IMR-90 (cell line): ENCODE measurements around the gene PRKCH. TPM values are rescaled to one million over a fixed set of nuclear protein-coding genes. Genes with fewer than 3 reads are reported as not detected.
A peak's percentile ranks its signal among the peaks of the same experiment; 100 is the strongest.

ENCODE experiments used
- ATAC-seq: fragments of 200-7000 bp; cut with Tn5 transposase; 2 replicates; pipeline ENCODE4 v1.9.1; 2020; ENCODE audit warnings: low read depth, mild to moderate bottlenecking, moderate library complexity
- BruUV-seq: library from RNA; stranded (reverse); fragments of 400-500 nt; replicated peaks from 2 replicates; lab custom pipeline; 2021; lab: Mats Ljungman, UMichigan
- CTCF ChIA-PET: fragments of 300-600 bp; formaldehyde crosslinking; extraction: SDS; loops from one replicate; lab custom pipeline; 2021; ENCODE audit warnings: antibody characterized with exemption; lab: Yijun Ruan, JAX
- POLR2A ChIA-PET: fragments of 300-600 bp; sonication (Branson Sonifier 250); formaldehyde crosslinking; loops from one replicate; lab custom pipeline; 2022; ENCODE audit warnings: antibody characterized with exemption; ENCODE audit not compliant: unreplicated experiment; lab: Charles Lee
- DNase-seq: peaks from one replicate; pipeline ENCODE4 v3.0.0; 2013
- H2AFZ ChIP-seq: replicated peaks from 2 replicates; pipeline ENCODE3; 2013; ENCODE audit warnings: low read length, mild to moderate bottlenecking; ENCODE audit not compliant: poor library complexity
- H2AK5ac ChIP-seq: 2 replicates; pipeline ENCODE4 v1.6.1; 2013; ENCODE audit warnings: low read depth, low read length, inconsistent platforms
- H2AK9ac ChIP-seq: replicated peaks from 2 replicates; pipeline ENCODE3; 2013; ENCODE audit warnings: mild to moderate bottlenecking, low read depth, low read length, moderate library complexity; ENCODE audit not compliant: poor library complexity
- H2BK120ac ChIP-seq: 2 replicates; pipeline ENCODE4 v1.6.1; 2013; ENCODE audit warnings: low read depth, low read length, inconsistent platforms
- H2BK15ac ChIP-seq: 3 replicates; pipeline ENCODE4 v1.6.1; 2013; ENCODE audit warnings: low read depth, low read length, inconsistent platforms
- H2BK20ac ChIP-seq: 2 replicates; pipeline ENCODE4 v1.6.1; 2013; ENCODE audit warnings: low read depth, mild to moderate bottlenecking, inconsistent platforms, low read length, moderate library complexity
- H2BK5ac ChIP-seq: 2 replicates; pipeline ENCODE4 v1.6.1; 2013; ENCODE audit warnings: mild to moderate bottlenecking, low read depth, low read length, inconsistent platforms; ENCODE audit not compliant: poor library complexity, severe bottlenecking
- H3K14ac ChIP-seq: replicated peaks from 2 replicates; pipeline ENCODE4 v1.6.1; 2013; ENCODE audit warnings: low read depth, low read length, inconsistent platforms
- H3K18ac ChIP-seq: 2 replicates; pipeline ENCODE4 v1.6.1; 2013; ENCODE audit warnings: low read depth, low read length, control low read depth
- H3K23ac ChIP-seq: 2 replicates; pipeline ENCODE4 v1.6.1; 2013; ENCODE audit warnings: low read depth, low read length, inconsistent platforms
- H3K27ac ChIP-seq: 2 replicates; pipeline ENCODE4 v1.5.1; 2013; ENCODE audit warnings: mild to moderate bottlenecking, control low read depth, low read length; ENCODE audit not compliant: insufficient read depth
- H3K27me3 ChIP-seq: 2 replicates; pipeline ENCODE4 v1.6.1; 2013; ENCODE audit warnings: low read length; ENCODE audit not compliant: control insufficient read depth, insufficient read depth
- H3K36me3 ChIP-seq: 2 replicates; pipeline ENCODE4 v1.6.1; 2013; ENCODE audit warnings: low read length, mixed read lengths; ENCODE audit not compliant: control insufficient read depth, insufficient read depth
- H3K4ac ChIP-seq: 2 replicates; pipeline ENCODE4 v1.6.1; 2013; ENCODE audit warnings: low read depth, low read length, inconsistent platforms
- H3K4me1 ChIP-seq: 2 replicates; pipeline ENCODE4 v1.6.1; 2013; ENCODE audit warnings: low read length, mixed read lengths; ENCODE audit not compliant: control insufficient read depth, insufficient read depth
- H3K4me2 ChIP-seq: 2 replicates; pipeline ENCODE4 v1.6.1; 2013; ENCODE audit warnings: low read depth, mild to moderate bottlenecking, control low read depth, low read length, moderate library complexity
- H3K4me3 ChIP-seq: 2 replicates; pipeline ENCODE4 v1.5.1; 2013; ENCODE audit warnings: low read depth, mild to moderate bottlenecking, control low read depth, low read length, moderate library complexity; ENCODE audit not compliant: insufficient read depth
- H3K56ac ChIP-seq: 2 replicates; pipeline ENCODE4 v1.6.1; 2013; ENCODE audit warnings: low read length, inconsistent platforms; ENCODE audit not compliant: insufficient read depth; ENCODE audit errors: extremely low read depth
- H3K79me1 ChIP-seq, 2 experiments: 2 replicates each; pipeline ENCODE4 v1.6.1; 2013; ENCODE audit warnings: low read length in 2 of 2, inconsistent platforms in 1 of 2, low read depth in 1 of 2
- H3K9ac ChIP-seq: 2 replicates; pipeline ENCODE4 v1.6.1; 2013; ENCODE audit warnings: low read depth, low read length, control low read depth
- H3K9me1 ChIP-seq: 2 replicates; pipeline ENCODE4 v1.6.1; 2013; ENCODE audit warnings: low read length, inconsistent platforms; ENCODE audit not compliant: insufficient read depth
- H3K9me3 ChIP-seq: 2 replicates; pipeline ENCODE4 v1.6.1; 2013; ENCODE audit warnings: low read length; ENCODE audit not compliant: control insufficient read depth, insufficient read depth
- H4K20me1 ChIP-seq: 2 replicates; pipeline ENCODE4 v1.6.1; 2013; ENCODE audit warnings: low read length, inconsistent platforms; ENCODE audit not compliant: insufficient read depth
- H4K5ac ChIP-seq: 2 replicates; pipeline ENCODE4 v1.6.1; 2013; ENCODE audit warnings: mild to moderate bottlenecking, low read depth, low read length, control low read depth
- H4K8ac ChIP-seq, 2 experiments: 2 replicates each; pipeline ENCODE4 v1.6.1; 2013; ENCODE audit warnings: low read depth in 2 of 2, low read length in 2 of 2, control low read depth in 1 of 2, inconsistent platforms in 1 of 2
- H4K91ac ChIP-seq: 2 replicates; pipeline ENCODE4 v1.6.1; 2013; ENCODE audit warnings: low read depth, low read length, inconsistent platforms; ENCODE audit not compliant: insufficient read depth
- BHLHE40 ChIP-seq: fragments of 150-350 bp; IDR thresholded peaks from 2 replicates; pipeline ENCODE4 v1.6.1; 2016; ENCODE audit warnings: mild to moderate bottlenecking, low read depth, low read length
- CEBPB ChIP-seq: IDR thresholded peaks from 2 replicates; pipeline ENCODE4 v1.6.1; 2012; ENCODE audit warnings: low read depth, low read length, improper control_type of control experiment
- CHD1 ChIP-seq: IDR thresholded peaks from 2 replicates; pipeline ENCODE4 v1.6.1; 2012; ENCODE audit warnings: low read depth, low read length, improper control_type of control experiment
- CTCF ChIP-seq: conservative IDR thresholded peaks from 2 replicates; pipeline ENCODE4 v1.5.1; 2012; ENCODE audit warnings: mild to moderate bottlenecking, low read depth, low read length, improper control_type of control experiment
- ELK1 ChIP-seq: fragments of 150-350 bp; IDR thresholded peaks from 2 replicates; pipeline ENCODE4 v1.6.1; 2016; ENCODE audit warnings: low read depth, mild to moderate bottlenecking, low read length, moderate library complexity, borderline replicate concordance
- FOS ChIP-seq: fragments of 150-350 bp; IDR thresholded peaks from 2 replicates; pipeline ENCODE4 v1.6.1; 2016; ENCODE audit warnings: low read depth, low read length
- MAFK ChIP-seq: IDR thresholded peaks from 2 replicates; pipeline ENCODE4 v1.6.1; 2012; ENCODE audit warnings: low read depth, low read length, improper control_type of control experiment
- MAZ ChIP-seq: IDR thresholded peaks from 2 replicates; pipeline ENCODE4 v1.6.1; 2012; ENCODE audit warnings: low read depth, mild to moderate bottlenecking, low read length, improper control_type of control experiment, moderate library complexity, borderline replicate concordance
- MXI1 ChIP-seq: IDR thresholded peaks from 2 replicates; pipeline ENCODE4 v1.6.1; 2012; ENCODE audit warnings: low read depth, mild to moderate bottlenecking, low read length, moderate library complexity, borderline replicate concordance
- NFE2L2 ChIP-seq: fragments of 150-350 bp; IDR thresholded peaks from 2 replicates; pipeline ENCODE4 v1.6.1; 2016; ENCODE audit warnings: low read depth, mild to moderate bottlenecking, low read length
- POLR2A ChIP-seq: IDR thresholded peaks from 2 replicates; pipeline ENCODE4 v1.6.1; 2012; ENCODE audit warnings: mild to moderate bottlenecking, low read depth, low read length
- RAD21 ChIP-seq: IDR thresholded peaks from 2 replicates; pipeline ENCODE4 v1.6.1; 2012; ENCODE audit warnings: low read length, improper control_type of control experiment
- RCOR1 ChIP-seq: IDR thresholded peaks from 2 replicates; pipeline ENCODE4 v1.6.1; 2012; ENCODE audit warnings: mild to moderate bottlenecking, low read length, improper control_type of control experiment; ENCODE audit not compliant: insufficient replicate concordance
- RFX5 ChIP-seq: IDR thresholded peaks from 2 replicates; pipeline ENCODE4 v1.8.0; 2012; ENCODE audit warnings: low read depth, mild to moderate bottlenecking, low read length, moderate library complexity
- SMC3 ChIP-seq: fragments of 150-350 bp; IDR thresholded peaks from 2 replicates; pipeline ENCODE4 v1.6.1; 2016; ENCODE audit warnings: low read depth, mild to moderate bottlenecking, antibody characterized with exemption, low read length, moderate library complexity
- USF2 ChIP-seq: fragments of 150-350 bp; IDR thresholded peaks from 2 replicates; pipeline ENCODE4 v1.6.1; 2017; ENCODE audit warnings: mild to moderate bottlenecking, antibody characterized with exemption, low read length, low read depth
- WGBS, 2 experiments: methylation state at CpG; one replicate each; pipeline versions ENCODE4 v1.1.5 to v1.1.7; 2013; ENCODE audit warnings: missing lambda C conversion rate in 2 of 2; ENCODE audit not compliant: insufficient read length in 1 of 2; ENCODE audit errors: extremely low coverage in 2 of 2; 5-methylcytosine and 5-hydroxymethylcytosine counted together
- dilution Hi-C: fragments of 300-500 bp; cut with HindIII; formaldehyde crosslinking; loops from one replicate; pipeline ENCODE4 v1.14.3; 2018; ENCODE audit warnings: low sequenced_read_pairs; ENCODE audit not compliant: unreplicated experiment
- in situ Hi-C: fragments of 300-500 bp; cut with MboI; formaldehyde crosslinking; loops from 3 replicates; pipeline ENCODE4 v1.14.3; 2019; ENCODE audit warnings: low sequenced_read_pairs, inconsistent platforms, mixed read lengths
- intact Hi-C: fragments of 100-400 bp; cut with micrococcal nuclease; formaldehyde crosslinking; loops from 2 replicates; pipeline ENCODE4 v1.10.0; 2022
- polyA plus RNA-seq, 3 experiments: library from polyadenylated mRNA; depleted of rRNA; stranded (reverse); fragments of >200 nt; gene quantifications; 2 replicates each; pipeline ENCODE4 v1.2.3, GENCODE V29; 2012; ENCODE audit warnings: low replicate concordance in 1 of 3
- total RNA-seq: library from RNA; depleted of rRNA; stranded (reverse); fragments of >200 nt; gene quantifications from 2 replicates; pipeline ENCODE4 v1.2.3, GENCODE V29; 2012

The PRKCH gene
- total and polyA plus RNA-seq, 2 of the 4 experiments (the other 2 are of a cell fraction): 1.6 to 2.3 TPM

GRCh38 chr14:61521773-61522172 lies 200.4 kb downstream of the PRKCH start:
- dilution Hi-C loops: no loop called here
- WGBS, 2 experiments: 80% methylated on average over 1 of the region's 1 CpG; no CpG with 5 or more reads in 1 of the 2 experiments

More at GRCh38 chr14:61521773-61522172, 200.4 kb downstream of the PRKCH start:
- Histone ChIP-seq H3K9ac (no peak overlapping the region), H3K4me2 (no peak overlapping the region), H3K27ac (no peak overlapping the region), H2BK15ac (peak overlapping the region; percentile 47; the same call in 2 of the 3 replicates), H3K18ac (no peak overlapping the region), H4K91ac (no peak overlapping the region), H3K23ac (no peak overlapping the region), H2BK20ac (no peak overlapping the region), H3K36me3 (no peaks in the 10 kb centered on the region), H4K5ac (no peak overlapping the region), H3K4me1 (peaks cover 19% of the 10 kb centered on the region), H3K14ac (no peak overlapping the region), H3K4me3 (no peak overlapping the region), H3K56ac (no peak overlapping the region), H4K8ac (no peak overlapping the region), H2AK9ac (no peak overlapping the region), H2BK5ac (no peak overlapping the region), H4K20me1 (no peaks in the 10 kb centered on the region), H3K27me3 (no peaks in the 10 kb centered on the region), H3K9me3 (no peaks in the 10 kb centered on the region), H2AK5ac (no peak overlapping the region), H2BK120ac (no peak overlapping the region), H3K79me1 (no peaks in the 10 kb centered on the region; a peak in 1 of 4 replicates), H3K4ac (no peak overlapping the region), H3K9me1 (peaks cover 11% of the 10 kb centered on the region), H2AFZ (no peak overlapping the region)
- TF ChIP-seq CTCF: no peak
- no peak for TF ChIP-seq MAZ
- TF ChIP-seq NFE2L2: no peak
- TF ChIP-seq ELK1: no peak
- no peak for TF ChIP-seq POLR2A
- TF ChIP-seq MXI1: no peak
- TF ChIP-seq MAFK: no peak
- no peak for TF ChIP-seq USF2
- no peak for TF ChIP-seq SMC3
- TF ChIP-seq RAD21: no peak
- TF ChIP-seq CHD1: no peak
- no peak for TF ChIP-seq RFX5
- no peak for TF ChIP-seq CEBPB
- no peak for TF ChIP-seq RCOR1
- TF ChIP-seq FOS: no peak
- no peak for TF ChIP-seq BHLHE40
- ChIA-PET POLR2A (no interaction called here), CTCF (no interaction called here)
- no TSS peak for BruUV-seq
- in situ Hi-C loops: no loop called here
- intact Hi-C loops: no loop called here
- no peak for DNase-seq
- ATAC-seq: no peak
